OCI-LY1 (cell line): Measurements from ENCODE around the gene SIRT2.

Experiments
- EZH2 ChIP-seq: fragments of 200-600 bp; sonication (generic), shearing (Covaris generic); IDR thresholded peaks from 2 replicates; pipeline ENCODE4 v1.8.0; 2017; ENCODE audit warnings: borderline replicate concordance, mixed run types, mild to moderate bottlenecking, antibody characterized with exemption, low read length, moderate library complexity, mixed read lengths
- TF ChIP-seq, protein P1 (sequence below): fragments of 200-600 bp; sonication (generic), shearing (Covaris generic); IDR thresholded peaks from 2 replicates; pipeline ENCODE4 v1.5.1; 2017; ENCODE audit warnings: mild to moderate bottlenecking, antibody characterized with exemption, low read length, moderate library complexity, mixed read lengths

DNA sequence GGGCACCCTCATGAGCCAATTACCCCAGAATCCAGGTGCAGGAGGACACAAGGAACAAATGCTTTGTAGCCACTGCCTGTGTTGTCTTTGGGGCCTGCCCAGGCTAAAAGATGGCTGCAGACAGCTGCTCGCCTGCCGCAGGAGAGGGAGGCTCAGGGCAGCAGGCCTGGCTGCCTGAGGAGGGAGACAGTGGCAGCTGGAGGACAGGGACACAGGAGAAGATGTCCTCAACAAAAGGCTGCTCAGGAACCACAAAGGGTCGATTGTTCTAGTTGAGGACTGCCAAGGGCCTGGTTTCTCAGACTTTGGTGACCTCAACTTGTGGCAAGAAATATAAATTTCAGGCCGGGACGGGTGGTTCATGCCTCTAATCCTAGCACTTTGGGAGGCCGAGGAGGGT is 7.6 kb downstream of the SIRT2 start:
- TF ChIP-seq, protein P1, sequence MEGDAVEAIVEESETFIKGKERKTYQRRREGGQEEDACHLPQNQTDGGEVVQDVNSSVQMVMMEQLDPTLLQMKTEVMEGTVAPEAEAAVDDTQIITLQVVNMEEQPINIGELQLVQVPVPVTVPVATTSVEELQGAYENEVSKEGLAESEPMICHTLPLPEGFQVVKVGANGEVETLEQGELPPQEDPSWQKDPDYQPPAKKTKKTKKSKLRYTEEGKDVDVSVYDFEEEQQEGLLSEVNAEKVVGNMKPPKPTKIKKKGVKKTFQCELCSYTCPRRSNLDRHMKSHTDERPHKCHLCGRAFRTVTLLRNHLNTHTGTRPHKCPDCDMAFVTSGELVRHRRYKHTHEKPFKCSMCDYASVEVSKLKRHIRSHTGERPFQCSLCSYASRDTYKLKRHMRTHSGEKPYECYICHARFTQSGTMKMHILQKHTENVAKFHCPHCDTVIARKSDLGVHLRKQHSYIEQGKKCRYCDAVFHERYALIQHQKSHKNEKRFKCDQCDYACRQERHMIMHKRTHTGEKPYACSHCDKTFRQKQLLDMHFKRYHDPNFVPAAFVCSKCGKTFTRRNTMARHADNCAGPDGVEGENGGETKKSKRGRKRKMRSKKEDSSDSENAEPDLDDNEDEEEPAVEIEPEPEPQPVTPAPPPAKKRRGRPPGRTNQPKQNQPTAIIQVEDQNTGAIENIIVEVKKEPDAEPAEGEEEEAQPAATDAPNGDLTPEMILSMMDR: no peak
- no peak for TF ChIP-seq EZH2
